SIG-M5 (cell line): ENCODE data around the gene RTL5.
"Not testable (repeated sequence)": the region's sequence is repeated elsewhere in the genome, so short reads cannot be mapped to it uniquely, and the experiment has no call there.

Experiments
- DNase-seq: peaks from one replicate; lab custom pipeline; 2025; lab: John Stamatoyannopoulos, UW

The RTL5 gene

DNA sequence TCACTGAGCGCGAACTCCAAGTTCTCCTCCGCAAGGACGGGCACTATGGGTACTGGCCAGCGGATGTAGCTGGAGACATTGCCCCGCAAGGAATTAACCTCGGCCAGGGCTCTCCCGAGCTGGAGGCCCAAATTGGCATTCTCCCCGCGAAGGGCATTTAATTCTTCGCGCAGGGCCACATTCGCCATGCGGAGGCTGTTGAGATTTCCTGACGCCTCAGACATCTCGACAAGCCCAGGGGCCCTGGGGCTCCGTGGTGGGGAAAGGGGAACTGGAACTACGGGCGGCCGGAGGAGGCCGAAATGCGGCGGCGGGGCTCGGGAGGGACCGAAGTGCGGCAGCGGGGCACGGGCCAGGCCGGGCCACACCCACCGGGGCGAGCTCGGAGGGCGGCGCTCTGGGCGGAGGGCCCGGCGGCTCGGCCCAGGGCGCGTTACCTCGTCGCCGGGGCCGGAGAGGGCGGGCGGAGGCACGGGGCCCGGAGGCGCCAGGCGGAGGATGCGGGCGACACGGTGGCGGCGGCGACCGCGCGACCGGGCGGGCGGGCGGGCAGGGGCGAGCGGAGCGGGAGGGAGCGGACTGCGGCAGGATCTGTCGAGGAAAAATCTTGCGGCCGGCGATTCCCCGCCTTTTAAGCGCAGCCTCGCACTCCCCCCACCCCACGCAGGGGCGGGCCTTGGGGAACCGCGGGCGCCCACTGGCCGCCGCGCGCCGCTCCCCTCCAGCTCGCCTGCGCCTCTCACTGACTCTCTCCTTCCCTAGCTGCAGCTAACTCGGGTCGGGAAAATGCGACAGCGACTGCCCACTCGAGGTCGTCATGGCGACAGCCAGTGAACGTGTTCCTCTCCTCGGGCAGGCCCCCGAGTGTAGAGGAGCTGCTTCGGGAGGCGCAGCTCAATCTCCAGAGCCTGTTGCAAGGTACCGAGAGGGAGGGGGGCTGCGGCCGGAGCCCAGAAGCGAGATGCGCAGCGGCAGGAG lies at the start of gene RTL5:
RTL5 (minus strand) TSS at position 599 of the 978 bp plus-strand sequence.
- no peak for DNase-seq

GRCh38 chrX:72180539-72180938 lies 48.8 kb upstream of the RTL5 start:
- no peak for DNase-seq

GRCh38 chrX:72176981-72177380 lies 45.3 kb upstream of the RTL5 start:
- no peak for DNase-seq

GRCh38 chrX:72176289-72176688 lies 44.6 kb upstream of the RTL5 start:
- not testable (repeated sequence) for DNase-seq

GRCh38 chrX:72169008-72169728 lies 37.5 kb upstream of the RTL5 start:
- no peak for DNase-seq

GRCh38 chrX:72165551-72165950 lies 33.8 kb upstream of the RTL5 start:
- DNase-seq = no peak

DNA sequence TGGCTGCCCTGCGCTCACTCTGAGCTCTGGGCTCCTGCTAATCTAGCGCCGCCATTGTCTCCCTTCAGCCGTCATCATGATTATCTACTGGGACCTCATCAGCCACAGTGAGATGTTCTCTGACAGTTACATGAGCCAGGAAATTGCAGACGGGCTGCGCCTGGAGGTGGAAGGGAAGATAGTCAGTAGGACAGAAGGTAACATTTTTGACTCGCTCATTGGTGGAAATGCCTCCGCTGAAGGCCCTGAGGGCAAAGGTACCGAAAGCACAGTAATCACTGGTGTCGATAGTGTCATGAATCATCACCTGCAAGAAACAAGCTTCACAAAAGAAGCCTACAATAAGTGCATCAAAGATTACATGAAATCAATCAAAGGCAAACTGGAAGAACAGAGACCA lies 28.1 kb upstream of the RTL5 start:
- no peak for DNase-seq

DNA sequence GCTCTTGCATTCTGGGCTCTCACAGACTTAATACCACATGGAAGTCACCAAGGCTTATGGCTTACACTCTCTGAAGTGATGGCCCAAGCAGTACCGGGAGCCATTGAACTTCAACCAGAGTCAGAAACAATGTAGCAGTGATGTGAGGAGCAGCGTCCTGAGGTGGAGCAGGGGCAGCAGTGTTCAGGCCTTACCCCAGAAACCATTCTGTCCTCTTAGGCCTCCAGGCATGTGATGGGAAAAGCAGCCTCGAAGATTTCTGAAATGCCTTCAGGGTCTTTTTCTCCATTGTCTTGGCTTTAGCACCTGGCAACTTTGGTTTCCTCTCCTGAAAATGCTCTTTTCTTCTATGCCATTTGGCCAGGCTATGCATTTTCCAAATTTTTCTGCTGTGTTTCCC lies 27.1 kb upstream of the RTL5 start:
- no peak for DNase-seq

DNA sequence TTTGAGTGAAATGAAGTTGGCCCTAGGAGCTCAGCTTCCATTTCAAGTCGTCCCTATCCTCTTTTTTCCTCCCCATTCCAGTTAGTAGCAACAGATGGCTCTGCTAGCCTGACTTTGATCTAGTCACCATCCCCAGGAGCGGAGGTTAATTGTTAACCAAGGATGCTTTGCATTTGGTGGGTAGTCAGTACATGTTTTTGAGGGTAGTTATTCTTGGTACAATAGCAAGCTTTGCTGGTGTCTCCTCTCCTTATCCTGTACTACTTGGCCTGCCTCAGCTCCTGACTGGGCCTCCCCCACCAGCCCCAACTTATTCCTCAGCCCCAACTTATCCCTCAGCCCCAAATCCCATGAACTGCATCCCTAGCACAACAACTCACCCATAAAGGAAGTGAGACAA lies 14.8 kb upstream of the RTL5 start:
- DNase-seq = no peak

DNA sequence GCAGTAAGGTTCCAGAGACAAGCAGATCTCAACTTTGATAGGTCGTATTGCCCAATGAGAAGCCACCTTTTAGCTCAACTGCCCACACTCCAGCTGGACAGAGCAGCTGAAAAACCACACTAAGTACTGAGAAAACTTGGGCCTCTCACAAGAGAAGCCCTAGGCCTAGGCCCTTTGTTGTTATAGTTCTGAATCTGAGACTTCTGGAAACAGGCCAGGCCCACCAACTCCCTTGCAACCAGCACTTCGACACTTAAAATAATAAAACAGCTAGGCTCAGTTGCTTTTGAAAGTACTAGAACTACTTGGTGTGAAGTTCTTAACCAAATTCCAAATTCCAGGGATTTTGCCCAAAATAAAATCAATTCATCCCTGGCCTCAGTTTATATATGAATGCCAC lies 13.5 kb upstream of the RTL5 start:
- no peak for DNase-seq

- DNase-seq = no peak
These were observed 11.8 kb upstream of the RTL5 start for GRCh38 chrX:72143609-72143907.

- DNase-seq = no peak
These were observed 11.3 kb upstream of the RTL5 start for GRCh38 chrX:72142794-72143608.

DNA sequence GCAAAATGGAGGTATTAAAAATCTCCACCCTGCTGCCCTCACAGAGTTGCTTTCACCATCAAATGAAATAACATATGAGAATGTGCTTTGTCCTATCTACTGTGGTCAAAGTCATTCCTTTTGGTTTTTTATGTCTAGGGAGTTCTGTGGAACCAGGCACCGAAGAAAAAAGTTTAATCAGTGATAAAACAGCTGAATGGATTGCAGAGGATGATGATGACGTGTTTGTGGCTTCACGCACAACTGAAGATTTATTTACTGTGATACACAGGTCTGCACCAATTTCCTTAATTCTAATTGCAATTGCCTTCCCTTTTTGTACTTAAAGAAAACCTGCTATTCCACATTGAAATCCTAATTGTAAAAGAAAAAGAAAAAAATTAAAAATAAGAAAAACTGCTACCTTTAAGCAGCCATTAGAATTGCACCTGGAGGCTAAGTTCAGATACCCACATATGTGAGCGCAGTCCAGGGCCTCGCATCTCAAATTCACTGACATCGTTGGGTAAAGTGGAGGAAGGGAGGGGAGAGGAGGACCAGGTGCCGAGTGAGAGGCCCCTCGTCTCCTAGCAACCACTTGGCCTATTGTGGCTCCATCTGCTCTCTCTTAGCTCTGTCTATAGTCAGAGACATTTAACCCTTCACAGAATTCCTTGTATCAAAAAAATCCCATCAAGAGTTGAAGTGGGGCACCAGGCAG lies 10.5 kb upstream of the RTL5 start:
- DNase-seq = no peak

- no peak for DNase-seq
These were observed 9.8 kb upstream of the RTL5 start for GRCh38 chrX:72141372-72142004.

GRCh38 chrX:72139538-72139937 lies 7.8 kb upstream of the RTL5 start:
- DNase-seq = no peak

DNA sequence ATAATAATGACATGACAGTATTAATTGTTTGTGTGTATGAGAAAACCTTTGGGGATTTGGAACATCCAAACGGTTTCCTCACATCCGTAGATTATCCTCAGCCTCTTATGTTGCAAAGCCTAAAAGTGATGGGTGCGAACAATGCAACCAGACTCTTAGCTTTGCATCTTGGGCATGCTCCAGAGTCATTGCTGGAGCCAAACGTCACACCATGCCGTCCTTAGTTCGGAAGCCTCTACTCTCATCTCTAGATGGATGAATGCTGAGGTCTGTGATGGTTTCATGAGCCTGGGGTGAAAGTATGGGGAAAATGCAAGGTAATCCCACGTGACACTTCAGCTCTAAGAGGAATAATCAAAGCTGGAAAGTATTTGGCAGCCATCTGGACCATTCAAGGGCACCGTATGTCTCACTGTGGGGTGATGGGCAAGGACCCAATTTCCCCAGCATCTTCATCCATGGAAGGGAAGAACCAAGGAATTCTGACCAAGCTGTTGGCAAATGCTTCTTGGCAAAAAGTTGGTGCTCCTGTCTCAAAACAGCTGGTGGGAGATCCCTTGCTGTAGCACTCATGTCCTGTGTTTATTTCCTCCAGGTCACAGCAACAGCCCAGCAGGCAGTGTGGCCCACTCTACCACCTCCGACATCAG lies 6.3 kb upstream of the RTL5 start:
- DNase-seq = no peak

DNA sequence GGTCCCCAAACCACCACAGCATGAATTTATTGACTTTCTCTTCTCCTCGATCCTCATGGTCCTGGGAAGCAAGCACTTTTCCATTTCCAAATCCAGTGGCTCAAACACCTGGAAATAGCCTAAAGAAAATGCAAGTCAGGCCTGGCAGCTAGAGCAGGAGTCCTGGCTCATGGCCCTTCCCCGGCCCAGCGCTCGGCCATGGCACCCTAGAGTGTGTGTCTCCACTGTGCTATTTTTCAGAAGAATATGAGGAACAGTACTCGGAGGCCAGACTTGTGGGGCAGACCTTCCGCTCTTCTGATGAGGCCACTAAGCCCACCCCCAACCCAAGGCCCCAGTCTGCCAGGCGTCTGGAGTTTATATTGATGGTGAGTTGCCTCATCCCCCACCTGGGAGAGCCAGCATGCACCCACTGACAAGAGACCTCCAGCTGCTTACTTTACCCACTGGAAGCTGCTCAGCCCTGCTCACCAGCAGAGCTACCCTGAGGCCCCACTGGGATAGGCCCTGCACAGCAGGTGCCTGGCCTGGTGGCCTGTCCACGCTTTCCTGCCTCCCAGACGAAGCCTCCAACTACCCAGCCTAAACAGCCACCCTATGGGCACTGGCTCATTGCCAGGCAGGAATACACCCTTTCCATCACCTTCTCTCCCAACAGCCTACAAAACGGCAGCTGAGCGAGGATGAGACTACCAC lies 2.3 kb upstream of the RTL5 start:
- DNase-seq = no peak

- no peak for DNase-seq
These were observed 741 bp upstream of the RTL5 start for GRCh38 chrX:72132456-72132855.

GRCh38 chrX:72130762-72131250 lies 909 bp downstream of the RTL5 start:
- no peak for DNase-seq

GRCh38 chrX:72130156-72130761 lies 1.5 kb downstream of the RTL5 start:
- DNase-seq = no peak
